ENCODE results near the gene RPL26.

DNA sequence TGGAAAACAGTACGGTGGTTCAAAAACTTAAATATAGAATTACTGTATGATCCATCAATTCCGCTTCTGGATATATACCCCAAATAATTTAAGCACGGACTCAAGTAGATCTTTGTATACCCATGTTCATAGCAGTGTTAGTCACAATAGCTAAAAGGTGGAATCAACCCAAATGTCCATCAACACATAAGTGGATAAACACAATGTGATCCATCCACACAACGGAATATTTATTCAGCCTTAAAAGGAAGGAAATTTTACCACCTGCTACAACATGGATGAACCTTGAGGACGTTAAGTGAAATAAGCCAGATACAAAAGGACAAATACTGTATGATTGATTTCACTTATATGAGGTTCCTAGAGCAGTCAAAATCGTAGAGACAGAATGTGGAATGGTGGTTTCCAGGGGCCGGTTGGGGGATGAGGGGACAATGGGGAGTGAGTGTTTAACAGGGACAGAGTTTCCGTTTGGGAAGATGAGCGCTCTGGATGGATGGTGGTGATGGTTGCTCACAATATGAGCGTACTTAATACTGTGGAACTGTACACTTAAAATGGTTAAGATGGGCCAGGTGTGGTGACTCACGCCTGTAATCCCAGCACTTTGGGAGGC is 20.0 kb upstream of the RPL26 start:
- TF ChIP-seq, protein P1, sequence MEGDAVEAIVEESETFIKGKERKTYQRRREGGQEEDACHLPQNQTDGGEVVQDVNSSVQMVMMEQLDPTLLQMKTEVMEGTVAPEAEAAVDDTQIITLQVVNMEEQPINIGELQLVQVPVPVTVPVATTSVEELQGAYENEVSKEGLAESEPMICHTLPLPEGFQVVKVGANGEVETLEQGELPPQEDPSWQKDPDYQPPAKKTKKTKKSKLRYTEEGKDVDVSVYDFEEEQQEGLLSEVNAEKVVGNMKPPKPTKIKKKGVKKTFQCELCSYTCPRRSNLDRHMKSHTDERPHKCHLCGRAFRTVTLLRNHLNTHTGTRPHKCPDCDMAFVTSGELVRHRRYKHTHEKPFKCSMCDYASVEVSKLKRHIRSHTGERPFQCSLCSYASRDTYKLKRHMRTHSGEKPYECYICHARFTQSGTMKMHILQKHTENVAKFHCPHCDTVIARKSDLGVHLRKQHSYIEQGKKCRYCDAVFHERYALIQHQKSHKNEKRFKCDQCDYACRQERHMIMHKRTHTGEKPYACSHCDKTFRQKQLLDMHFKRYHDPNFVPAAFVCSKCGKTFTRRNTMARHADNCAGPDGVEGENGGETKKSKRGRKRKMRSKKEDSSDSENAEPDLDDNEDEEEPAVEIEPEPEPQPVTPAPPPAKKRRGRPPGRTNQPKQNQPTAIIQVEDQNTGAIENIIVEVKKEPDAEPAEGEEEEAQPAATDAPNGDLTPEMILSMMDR (IDR thresholded peaks at IDR 0.05) = no peak
- TF ChIP-seq EP300 (IDR thresholded peaks at IDR 0.05) (no peak), POLR2A (IDR thresholded peaks at IDR 0.05) (no peak)
